GM19463 (cell line): ENCODE data around the gene NADSYN1.

Experiments used
- ATAC-seq: cut with Tn5 transposase; IDR thresholded peaks from one replicate; pipeline ENCODE4 v1.9.1; 2021; ENCODE audit warnings: mild to moderate bottlenecking, moderate library complexity; ENCODE audit not compliant: unreplicated experiment

Gene NADSYN1

DNA sequence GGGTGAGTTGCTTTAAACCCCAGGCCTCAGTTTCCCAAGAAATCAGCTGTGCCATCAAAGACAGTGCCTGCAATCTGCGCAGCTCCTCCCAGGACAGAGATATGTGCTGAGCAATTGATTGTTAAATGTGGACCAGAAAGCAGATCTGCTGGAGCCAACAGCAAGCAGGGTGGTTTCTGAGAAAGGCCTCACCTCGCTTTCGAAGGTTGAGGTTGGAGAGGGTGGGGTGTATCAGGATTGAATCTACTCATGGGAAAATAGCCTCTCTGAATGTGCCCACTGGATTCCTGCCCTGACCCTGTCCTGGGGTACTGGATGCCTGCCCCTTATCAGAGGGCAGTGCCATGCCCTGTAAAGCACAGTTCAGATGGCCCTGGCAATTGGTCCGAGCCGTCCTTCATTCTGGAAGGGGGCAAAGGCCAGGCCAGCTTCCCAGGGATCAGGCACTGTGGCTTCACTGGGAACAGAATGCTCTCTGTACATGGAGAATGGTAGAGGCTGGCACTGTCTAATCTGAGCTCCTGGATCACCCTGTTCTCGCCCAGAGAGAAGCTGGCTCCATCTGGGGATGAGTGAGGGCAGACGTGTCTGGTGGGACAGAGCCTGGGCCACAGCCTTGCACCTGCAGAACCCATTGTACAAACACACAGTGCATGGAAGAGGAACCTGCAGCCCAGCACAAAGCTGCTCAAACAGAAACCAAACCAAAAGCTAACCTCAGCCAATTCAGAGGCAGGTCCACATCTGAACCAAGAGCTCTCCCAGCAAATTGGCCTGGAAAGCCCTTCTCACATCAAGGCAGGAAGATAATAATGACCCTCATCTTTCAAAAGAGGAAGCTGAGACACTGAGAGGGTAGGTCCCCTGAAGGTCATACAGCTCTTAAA is 20.0 kb upstream of the NADSYN1 start:
- ATAC-seq: no peak

GRCh38 chr11:71433648-71434450 is 19.2 kb upstream of the NADSYN1 start:
- no peak for ATAC-seq

- no peak for ATAC-seq
These were observed 18.4 kb upstream of the NADSYN1 start for GRCh38 chr11:71434576-71435130.

GRCh38 chr11:71435278-71435951 is 17.6 kb upstream of the NADSYN1 start:
- no peak for ATAC-seq

GRCh38 chr11:71436861-71437260 is 16.1 kb upstream of the NADSYN1 start:
- ATAC-seq: no peak

- no peak for ATAC-seq
These were observed 15.6 kb upstream of the NADSYN1 start for GRCh38 chr11:71437399-71437798.

GRCh38 chr11:71437879-71438278 is 15.1 kb upstream of the NADSYN1 start:
- no peak for ATAC-seq

DNA sequence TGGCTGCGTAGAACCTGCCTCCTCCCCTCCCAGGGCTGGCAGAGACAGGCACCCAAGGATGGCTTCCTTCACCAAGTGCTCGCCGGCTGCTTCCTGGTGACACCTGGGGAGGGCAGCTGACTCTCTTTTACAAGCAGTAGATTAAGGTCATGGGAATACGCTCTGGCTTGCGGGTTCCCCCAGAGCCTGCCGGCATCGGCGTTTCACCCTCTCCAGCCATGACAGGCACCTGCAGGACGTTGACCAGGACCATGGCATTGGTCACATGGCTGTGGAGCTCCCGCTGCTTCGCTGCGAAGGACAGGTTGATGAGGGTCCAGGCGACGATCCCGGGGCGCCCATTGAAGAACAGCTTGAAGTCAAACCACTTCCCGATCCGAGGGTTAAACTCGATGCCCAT is 14.4 kb upstream of the NADSYN1 start:
- ATAC-seq: no peak

- no peak for ATAC-seq
These were observed 12.8 kb upstream of the NADSYN1 start for GRCh38 chr11:71440021-71440755.

GRCh38 chr11:71441251-71441650 is 11.8 kb upstream of the NADSYN1 start:
- ATAC-seq: no peak

DNA sequence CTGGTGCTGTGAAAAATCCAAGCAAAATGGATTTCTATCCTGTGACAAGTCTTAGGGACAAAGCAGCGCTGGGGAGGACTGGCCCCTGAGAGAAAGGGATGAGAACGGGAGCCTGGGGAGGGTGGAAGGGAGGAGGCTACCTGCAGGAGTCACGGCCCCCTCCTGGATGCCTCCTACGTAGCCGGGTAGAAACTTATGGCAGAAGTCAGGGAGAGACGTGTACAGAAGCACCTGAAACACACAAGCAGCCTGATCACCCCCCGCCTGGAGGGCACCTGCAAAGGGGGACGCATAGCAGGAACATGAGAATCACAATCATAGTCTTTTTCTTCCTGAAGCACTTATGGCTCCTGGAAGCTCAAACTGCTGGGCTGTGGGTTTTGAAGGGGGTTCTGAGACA is 10.9 kb upstream of the NADSYN1 start:
- no peak for ATAC-seq

- ATAC-seq: no peak
These were observed 10.1 kb upstream of the NADSYN1 start for GRCh38 chr11:71442880-71443279.

DNA sequence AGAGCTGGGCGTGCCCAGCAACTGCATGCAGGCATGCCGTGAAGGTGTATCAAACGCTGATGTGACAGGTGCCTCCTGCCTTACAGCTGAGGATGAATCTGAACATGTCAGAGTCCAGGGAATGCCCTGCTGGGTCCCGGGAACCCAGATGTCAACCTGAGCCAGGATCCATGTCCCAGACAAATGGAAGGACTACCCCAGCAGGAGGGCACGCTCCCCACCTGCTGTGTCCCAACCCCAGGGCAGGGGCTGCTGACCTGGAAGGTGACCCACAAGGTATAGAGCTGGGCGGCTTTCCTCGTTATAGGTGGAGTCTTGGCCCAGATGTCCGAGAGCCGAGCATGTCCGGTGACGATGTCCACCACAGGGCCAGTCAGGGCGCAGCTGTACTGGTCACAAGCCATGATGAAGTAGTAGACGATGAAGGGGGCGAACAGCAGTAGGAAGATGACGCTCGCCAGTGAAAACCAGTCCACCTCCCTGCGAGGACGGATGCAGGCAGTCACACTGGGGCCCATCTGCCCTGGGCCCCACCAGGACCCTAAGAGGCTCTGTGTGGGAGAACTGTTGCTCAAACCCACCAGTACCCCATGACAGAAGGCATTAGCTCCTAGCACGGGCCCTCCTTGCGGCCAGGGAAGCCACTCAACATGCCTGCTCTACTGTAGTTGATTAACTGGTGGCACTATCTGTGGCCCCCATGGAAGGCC is 9.1 kb upstream of the NADSYN1 start:
- no peak for ATAC-seq

GRCh38 chr11:71444811-71445210 is 8.2 kb upstream of the NADSYN1 start:
- no peak for ATAC-seq

DNA sequence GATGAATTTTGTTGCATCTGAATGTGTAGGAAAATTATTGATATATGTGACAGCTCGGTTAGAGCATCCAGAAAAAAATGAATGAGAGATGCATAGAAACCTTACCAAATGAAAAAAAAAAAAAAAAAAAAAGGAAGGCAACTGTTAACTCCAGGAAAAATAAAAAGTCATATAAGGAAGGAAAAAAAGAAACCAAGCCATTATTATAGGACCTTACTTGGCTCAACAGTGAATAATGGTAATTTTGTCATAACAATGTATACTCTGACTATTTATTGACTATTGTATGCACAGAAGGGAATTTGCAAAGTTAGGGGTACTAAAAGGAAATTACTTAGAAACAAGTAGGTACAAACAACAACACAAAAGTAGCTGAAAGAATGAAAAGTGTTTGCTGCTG is 6.9 kb upstream of the NADSYN1 start:
- ATAC-seq: no peak

GRCh38 chr11:71446942-71447688 is 5.9 kb upstream of the NADSYN1 start:
- no peak for ATAC-seq

GRCh38 chr11:71447791-71448256 is 5.2 kb upstream of the NADSYN1 start:
- ATAC-seq: no peak

GRCh38 chr11:71448257-71449171 is 4.5 kb upstream of the NADSYN1 start, which contains the start of gene DHCR7:
Gene DHCR7, minus strand, starts transcription at chr11:71448393. Its CDS starts 3,441 bp downstream, at chr11:71444952.
- ATAC-seq: peak; percentile 84
